Stimulated activated CD8-positive, alpha-beta memory T cell treated with anti-CD3 and anti-CD28 coated beads, Interleukin-12 subunit alpha, Interleukin-12 subunit beta, amount 100 ng/mL, for 4 hours (primary cell): ENCODE measurements around the gene ELOVL4.
A peak's percentile ranks its signal among the peaks of the same experiment; 100 is the strongest.

Experiments
- DNase-seq: peaks from one replicate; pipeline ENCODE4 v3.0.0-alpha.2; 2020; ENCODE audit warnings: low read depth

Gene ELOVL4

DNA sequence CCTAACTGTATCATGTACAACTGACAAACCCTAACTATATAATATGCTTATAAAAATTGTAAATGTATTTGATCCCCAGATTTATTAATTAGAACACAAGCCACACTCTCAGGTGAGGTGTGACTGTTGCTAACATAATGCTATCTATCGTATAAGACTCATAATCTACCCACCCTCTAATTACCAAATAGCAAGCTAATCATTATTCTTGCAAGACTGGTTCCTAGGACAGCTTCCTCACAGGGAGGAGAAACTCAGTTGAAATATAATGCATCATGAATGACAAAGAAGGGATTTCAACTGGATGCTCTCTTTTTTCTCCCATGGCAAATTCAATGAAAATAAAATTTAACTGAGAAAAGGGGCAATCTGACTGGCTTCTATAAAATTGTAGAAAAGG lies 35.4 kb downstream of the ELOVL4 start:
- DNase-seq, result no peak

DNA sequence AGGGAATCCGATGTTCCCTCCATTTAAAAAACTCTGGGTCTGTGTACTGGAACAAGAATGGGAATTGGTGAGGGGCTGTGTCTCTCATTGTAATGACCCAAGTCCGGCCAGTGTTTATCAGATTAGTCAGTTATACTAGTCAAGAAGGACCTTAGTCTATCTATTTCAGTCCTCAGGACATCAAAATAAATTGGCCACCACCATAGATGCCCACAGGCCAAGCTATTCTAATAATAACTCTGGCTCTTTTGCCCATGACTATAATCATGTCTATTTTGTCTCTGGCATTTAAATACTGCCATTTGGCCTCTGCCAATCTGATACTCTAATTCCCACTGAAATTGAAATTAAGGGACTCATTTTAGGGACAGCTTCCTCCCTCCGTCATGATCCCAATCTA lies 37.8 kb downstream of the ELOVL4 start:
- no peak for DNase-seq

DNA sequence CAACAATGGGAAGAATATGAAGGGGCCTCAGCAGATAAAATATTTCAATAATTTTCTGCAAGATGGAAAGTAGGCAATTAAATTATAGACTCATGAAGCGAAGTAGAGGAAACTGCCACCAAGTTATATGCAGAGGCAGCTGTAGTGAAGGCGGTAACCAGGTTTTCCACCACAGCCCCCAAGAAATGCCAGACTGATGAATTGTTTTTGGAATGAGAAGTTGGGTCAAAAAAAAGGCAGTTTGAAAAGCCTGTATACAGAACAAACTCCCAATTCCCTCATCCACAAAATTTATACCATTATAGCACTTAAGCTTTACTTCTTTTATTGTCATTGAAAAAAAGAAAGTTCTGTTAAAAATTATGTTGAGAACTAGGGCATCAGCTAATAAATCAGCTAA lies 45.3 kb downstream of the ELOVL4 start:
- no peak for DNase-seq

DNA sequence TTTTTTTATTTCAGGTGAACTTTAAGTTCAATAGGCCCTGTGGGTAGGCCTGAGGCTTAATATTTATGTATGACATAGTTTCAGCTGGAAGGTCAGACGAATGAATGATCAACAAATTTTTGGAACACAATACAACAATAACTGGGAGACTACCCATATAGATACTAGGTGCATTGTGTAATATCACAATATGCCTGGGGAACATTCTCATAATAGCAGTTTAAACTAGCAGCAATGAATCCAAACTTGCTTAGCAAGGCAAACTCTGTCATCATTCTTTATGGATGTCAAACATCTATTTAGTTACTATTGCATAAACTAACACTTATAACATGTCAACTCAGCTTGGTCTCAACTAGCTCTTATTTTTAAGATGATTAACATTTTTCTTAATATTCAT lies 49.3 kb downstream of the ELOVL4 start:
- no peak for DNase-seq

DNA sequence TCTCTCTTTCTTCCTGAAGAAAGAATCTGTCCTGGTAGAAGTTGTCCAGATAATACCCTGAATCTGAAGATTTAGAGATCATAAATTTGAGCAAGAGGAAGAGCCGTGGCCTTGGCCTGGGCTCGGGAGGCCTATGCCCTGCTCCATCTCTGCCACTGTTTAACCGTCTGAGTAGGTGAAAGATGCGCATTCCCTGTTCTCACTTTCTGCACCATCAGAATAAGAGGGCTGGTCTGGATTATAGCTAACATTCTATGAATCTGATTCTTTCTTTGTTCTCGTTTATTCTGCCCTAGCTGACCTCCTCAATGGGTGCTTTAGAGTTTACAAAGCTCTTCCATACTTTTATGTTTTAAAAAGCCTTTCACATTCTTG lies 51.3 kb downstream of the ELOVL4 start:
- no peak for DNase-seq

DNA sequence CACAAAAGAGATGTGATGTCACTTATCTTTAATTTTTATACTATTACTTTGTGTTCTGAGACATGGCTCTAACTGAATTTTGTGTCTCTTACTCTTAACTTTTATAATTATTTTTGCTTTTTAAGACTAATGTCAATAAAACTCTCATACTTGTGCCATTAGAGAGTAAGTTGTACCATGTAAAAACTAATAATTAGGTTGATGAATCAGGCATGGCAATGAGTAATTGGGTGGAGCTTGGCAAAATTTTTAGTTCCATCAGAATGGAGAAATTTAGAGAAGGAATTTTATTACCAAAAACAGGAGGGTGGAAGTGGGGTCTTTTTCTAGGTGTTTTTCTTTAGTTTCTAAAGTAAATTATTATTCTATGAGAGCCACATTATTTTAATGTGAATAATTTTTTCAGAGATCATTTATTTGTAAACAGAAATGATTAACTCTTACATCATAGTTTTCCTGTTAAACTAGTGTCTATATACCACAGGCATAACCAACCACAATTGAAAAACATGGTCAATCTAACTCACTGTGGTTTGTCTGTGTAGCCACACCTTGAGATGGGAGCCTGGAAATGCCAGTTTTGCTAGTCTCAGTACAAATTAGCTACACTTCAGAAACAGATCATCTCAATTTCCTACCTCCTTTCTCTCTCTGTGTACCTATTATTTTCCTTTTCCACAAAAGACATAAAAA lies 51.8 kb downstream of the ELOVL4 start:
- no peak for DNase-seq

DNA sequence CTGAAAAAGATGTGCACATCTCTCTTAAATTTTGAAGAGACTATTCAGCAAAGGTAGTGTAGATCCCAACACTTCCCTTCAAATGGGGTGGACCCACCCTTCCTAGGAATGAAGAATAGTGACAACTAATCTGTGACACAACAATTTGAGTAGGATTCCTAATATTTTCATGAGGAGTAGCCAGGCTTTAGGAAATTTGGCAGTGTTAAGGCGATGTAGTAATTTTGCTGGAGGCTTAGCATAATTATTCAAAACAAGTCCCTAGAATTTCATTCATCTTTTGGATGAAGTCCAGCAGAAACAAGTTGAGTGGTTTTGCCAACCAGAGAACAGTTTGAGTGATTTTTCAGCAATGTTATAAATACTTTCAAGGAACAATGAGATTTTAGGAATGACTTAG lies 52.4 kb downstream of the ELOVL4 start:
- no peak for DNase-seq

DNA sequence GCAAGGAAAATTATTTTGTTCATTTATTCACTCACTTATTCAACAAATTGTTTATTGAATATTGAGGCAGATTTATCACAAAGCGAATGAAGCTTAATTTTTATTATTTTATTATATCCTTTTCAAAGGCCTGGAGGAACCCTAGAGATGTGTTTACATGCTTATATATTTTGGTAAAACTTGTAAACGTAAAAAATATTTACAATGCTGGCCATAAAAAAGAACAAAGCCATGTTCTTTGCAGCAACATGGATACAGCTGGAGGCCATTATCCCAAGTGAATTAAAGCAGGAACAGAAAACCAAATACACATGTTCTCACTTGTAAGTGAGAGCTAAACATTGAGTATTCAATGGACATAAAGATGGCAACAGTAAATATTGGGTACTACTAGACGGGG lies 58.8 kb downstream of the ELOVL4 start:
- DNase-seq, result no peak

DNA sequence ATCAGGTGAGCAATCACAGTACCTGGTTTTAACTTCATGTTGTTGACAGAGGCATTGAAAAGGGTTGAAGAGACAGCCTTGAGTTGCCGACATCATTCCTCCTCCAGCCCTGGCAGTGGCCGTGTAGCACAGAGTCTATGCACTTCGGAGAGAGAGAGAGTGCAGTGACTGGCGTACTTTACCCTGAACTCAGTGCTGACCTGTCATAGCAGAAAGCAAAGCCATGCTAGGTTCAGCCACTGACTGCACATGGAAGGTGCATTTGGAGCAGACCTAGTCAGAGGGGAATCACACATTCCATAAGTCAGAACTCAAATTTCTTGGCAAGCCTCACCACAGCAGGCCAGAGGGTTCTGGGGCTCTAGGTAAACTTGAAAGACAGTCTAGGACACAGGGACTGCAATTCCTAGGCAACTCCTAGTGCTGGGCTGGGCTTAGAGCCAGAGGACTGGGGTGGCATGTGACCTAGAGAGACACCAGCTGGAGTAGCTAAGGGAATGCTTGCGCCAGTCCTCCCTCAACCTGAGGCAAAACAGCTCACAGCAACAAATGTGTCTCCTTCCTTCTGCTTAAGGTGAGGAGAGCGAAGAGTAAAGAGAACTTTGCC lies 69.1 kb downstream of the ELOVL4 start:
- no peak for DNase-seq

DNA sequence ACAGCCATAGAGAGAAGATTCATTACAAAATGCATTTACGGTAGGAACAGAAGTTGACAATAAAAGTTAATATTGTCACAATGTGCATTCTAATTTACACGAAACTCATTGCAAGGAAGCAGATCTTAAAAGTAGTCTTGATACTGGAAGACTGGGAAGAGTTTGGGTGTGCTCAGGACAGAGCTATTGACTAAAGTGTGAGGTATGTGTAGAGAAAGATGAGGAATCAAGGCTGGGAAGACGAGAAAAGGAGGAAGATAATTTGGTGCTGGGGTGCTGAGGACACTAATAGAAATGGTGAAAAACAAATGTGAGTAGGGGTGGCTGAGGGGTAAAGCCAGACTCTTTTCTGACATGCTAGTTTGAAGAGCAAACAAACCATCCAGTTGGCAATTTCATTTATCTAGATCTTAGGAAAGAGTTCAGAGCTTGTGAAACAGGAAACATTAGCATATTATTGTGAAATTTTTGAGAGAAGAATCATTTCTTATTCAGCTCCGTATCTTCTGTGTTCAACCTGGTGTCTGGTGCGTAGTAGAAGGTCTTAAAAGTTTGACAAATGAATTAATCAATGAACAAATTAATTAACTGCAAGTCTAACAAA lies 72.7 kb downstream of the ELOVL4 start:
- no peak for DNase-seq

DNA sequence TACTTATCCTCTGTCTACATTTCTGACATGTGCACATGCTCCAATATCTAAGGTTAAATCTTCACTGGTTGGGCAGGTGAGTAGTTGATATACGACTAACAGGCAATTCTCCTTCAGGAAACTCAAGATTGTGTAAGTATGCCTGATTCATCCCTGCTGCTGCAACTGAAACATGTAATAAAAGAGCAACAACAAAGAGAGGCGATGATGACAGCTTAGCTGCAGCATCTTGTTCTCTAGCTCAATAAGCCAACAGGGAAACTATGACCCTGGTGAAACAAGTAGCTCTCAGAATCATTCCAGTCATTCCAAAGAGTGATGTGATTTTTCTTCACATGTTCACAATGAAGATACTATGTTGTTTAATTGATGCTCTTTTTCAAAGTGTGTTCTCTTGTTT lies 74.4 kb downstream of the ELOVL4 start:
- DNase-seq, result no peak

DNA sequence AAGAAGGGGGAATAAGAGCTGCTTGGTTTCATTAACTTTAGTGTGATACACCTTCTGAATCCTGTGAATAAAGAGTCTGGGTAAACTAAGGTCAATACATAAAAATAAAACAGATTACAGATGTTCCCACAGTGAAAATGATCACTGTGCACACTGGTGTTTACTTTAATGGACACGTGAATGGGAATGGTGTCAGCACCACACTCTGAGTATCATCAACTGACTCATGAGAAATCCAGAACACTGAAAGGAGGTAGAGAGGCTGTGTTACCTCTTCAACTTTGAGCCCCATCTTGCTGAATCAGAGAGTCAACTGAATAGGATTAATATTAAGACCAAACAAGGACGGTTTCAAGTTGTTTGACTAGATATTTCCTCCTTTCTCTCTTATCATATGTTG lies 75.0 kb downstream of the ELOVL4 start:
- DNase-seq, result no peak

DNA sequence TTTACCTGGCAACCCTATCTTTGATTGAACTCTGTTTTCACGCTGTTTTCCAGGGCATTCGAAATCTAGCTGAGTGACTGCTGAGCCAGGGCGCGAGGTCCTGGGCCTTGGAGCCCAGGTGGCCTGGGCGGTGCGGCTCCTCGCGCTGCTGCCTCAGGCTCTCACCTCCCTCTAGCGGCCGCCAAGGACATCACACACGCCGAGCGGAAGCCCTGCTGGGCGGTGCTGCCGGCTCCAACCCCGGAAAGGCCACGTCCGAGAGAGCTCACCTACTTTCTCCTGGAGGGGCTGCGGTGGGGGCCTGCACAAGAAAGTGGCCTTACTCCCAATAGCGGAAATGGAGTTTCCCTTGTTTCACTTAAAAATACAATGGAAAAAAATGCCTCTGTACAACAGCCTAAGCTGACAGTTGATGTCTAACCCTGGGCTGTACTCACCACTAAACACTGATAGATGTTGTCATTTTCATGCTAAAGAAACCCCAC lies 77.7 kb downstream of the ELOVL4 start:
- DNase-seq, result peak; percentile 59

DNA sequence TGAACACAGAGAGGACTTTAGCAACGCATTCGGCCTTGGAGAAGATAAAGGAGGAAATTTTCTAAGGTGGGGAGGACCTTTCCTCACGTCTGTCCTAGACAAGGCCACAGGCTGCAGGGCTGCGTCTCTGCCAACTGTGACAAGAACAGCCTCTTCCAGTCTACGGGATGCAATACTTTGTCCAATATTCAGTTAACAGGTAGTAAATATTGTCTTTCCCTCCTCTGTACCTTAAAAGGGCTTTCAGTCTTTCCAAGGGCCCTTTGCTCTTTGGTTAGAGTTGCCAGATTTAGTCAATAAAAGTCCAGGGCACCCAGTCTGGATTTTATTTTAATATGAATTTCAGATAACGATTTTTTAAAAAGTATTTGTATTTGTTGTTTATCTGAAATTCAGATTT lies 78.2 kb downstream of the ELOVL4 start:
- no peak for DNase-seq

DNA sequence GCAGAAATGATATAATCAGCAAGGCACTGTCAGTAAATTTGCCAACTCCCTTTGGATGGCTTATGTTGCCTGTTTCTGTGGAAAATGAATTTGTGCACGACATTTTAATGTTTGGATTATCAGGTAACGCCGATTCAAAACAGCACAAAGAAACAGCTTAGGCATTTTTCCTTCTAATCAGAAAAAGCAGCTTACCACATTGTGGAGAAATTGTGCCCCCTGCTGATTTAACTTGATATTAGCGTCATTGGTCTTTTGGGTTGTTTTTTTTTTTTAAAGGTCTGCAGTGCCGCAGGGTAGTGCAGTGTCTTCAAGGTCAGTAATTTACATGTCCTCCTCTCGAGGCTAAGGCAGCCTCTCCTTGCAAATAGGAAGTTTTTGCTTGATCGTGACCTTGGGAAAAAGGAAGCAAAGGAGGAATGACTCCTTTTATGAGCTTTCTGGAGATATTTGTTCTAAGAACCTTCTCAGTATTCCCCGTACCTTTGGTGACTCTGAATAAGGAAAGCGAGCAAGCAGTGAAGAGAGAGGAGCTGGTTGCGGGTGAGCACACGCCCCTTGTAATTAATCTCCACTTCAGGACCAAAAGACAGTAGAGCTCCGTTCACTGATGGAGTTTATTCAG lies 79.1 kb downstream of the ELOVL4 start:
- no peak for DNase-seq
